ENCODE data around the gene TUBGCP4.

GRCh38 chr15:43434446-43434845 is 63.5 kb downstream of the TUBGCP4 start:
- TF ChIP-seq CTCF (conservative IDR thresholded peaks at IDR 0.05; ENCODE audit: low read length) (no peak), EZH2phosphoT487 (IDR thresholded peaks at IDR 0.05; ENCODE audit: borderline replicate concordance, low read depth, low read length) (no peak)
